Measurements from ENCODE around the gene UQCR11.
"Not testable (repeated sequence)": the region's sequence is repeated elsewhere in the genome, so short reads cannot be mapped to it uniquely, and the experiment has no call there.

The UQCR11 gene

DNA sequence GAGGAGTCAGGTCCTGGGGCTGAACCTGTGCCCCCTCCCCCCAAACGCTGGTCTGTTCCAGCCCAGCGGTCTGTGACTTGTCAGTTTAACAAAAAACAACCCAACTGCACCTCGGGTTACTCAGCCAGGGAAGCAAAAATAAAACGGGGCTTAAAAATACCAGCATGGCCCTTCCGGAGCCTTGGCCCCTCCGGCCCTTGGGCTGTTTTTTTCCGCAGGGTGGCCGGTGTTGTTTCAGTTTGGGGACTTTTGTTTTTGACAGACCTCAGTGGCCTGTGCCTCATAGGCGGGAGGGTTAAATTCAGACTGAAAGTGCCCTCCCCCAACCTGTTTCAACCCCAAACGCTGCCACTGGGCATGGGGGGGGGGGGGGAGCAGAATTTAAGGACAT lies 43.2 kb upstream of the UQCR11 start:
- no peak for DNase-seq (ENCODE audit: low read depth, low spot score)
- no peak overlapping the region for H3K27ac ChIP-seq (ENCODE audit: low read length)
- H3K27me3 ChIP-seq (ENCODE audit: control insufficient read depth, insufficient read depth, low read length), result no peaks in the 10 kb centered on the region
- WGBS (ENCODE audit: insufficient coverage, insufficient read length), result no CpG with 5 or more reads among the region's 10 CpGs
- no peaks in the 10 kb centered on the region for H3K9me3 ChIP-seq (ENCODE audit: control insufficient read depth, insufficient read depth, low read length)
- no peak overlapping the region for H3K4me3 ChIP-seq (ENCODE audit: low read length)
- H3K4me1 ChIP-seq (ENCODE audit: control insufficient read depth, insufficient read depth, low read length), result peaks cover 2% of the 10 kb centered on the region; the same call in 1 of the 2 replicates
- peaks cover 46% of the 10 kb centered on the region for H3K36me3 ChIP-seq (ENCODE audit: control insufficient read depth, insufficient read depth, low read length)

DNA sequence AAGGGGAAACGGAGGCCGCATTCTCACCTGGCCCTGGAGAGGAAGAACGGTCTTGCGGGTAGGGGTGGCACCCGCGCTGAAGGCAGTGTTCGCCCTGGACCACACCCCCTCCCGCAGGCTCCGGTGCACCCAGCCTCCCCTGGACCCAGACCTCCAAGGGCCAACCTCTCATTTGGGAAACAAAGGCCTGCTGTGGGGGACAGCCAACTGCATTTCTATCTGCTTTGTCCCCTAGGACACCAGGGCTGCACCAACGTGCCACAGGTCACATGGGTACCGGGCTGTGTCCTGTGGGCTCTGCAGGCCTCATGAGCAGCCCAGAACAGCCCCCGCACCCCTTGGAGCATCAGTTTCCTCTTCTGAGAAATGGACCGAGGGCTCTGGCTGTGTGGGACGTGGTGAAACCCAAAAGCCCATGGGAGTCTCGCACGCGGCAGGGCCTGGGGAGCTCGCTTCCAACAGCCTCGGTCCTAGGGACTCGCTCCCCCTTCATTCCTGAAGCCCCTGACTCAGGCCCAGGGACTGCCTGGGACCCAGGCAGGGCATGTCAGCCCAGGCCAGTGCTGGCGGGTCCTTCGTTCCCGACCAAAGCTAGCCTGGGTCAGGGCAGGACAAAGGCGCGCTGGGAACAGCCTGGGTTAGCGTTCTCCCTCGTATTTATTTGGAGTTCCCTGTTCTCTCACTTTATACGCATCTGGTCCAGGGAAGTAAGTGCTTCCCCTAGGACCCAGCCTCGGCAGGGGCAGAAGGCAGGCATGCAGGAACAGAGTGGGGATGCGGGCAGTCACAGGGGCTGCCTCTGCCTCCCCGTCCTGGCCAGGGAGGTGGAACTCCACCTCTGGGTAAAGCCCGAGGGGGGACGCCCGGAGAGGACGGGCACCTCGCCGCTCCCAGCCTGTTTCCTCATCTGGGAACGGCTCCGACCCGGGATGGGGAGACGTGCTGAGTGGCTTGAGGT lies 42.5 kb upstream of the UQCR11 start:
- no CpG with 5 or more reads among the region's 41 CpGs for WGBS (ENCODE audit: insufficient coverage, insufficient read length)
- Histone ChIP-seq H3K4me3 (ENCODE audit: low read length) (no peak overlapping the region), H3K4me1 (ENCODE audit: control insufficient read depth, insufficient read depth, low read length) (peaks cover 2% of the 10 kb centered on the region; the same call in 1 of the 2 replicates), H3K27me3 (ENCODE audit: control insufficient read depth, insufficient read depth, low read length) (no peaks in the 10 kb centered on the region), H3K9me3 (ENCODE audit: control insufficient read depth, insufficient read depth, low read length) (no peaks in the 10 kb centered on the region), H3K27ac (ENCODE audit: low read length) (no peak overlapping the region), H3K36me3 (ENCODE audit: control insufficient read depth, insufficient read depth, low read length) (peaks cover 47% of the 10 kb centered on the region)
- DNase-seq (ENCODE audit: low read depth, low spot score), result no peak

DNA sequence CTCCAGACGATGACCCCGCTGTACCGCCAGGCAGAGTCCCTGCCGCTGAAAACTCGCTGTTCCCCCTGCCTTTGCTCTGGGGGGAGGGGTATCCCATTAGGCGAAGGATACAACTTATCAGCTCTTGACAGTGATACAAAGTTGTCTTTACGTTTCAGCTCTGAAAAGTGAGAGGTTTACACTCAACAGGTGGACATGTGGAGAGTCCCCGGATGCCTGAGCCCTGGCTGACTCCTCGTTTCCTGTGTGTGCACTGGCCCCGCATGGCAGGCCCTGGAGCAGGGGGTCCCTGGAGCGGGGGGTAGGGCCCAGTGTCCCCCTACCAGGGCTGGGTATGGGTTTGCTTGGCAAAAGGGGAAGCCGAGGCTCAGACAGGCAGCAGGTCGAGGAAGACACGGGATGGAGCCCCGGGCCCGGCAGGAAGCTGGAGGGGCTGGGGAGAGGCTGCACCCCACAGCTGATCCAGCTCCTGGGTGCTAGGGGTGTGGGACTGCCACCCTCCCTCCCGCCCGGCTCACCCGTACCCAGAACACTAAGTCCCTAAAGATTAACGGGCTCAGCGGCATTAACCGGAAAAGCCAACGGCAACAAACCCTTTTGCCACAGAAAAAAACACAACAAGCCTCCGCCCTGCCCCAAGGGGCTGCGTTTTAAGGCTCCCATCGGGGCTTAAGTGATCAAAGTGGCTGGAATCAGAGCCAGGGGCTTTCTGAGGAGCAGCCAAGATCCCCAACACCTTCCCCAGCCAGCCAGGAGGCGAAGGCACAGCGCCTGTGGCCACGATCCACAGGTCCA lies 41.6 kb upstream of the UQCR11 start:
- peaks cover 55% of the 10 kb centered on the region for H3K36me3 ChIP-seq (ENCODE audit: control insufficient read depth, insufficient read depth, low read length)
- no peak for DNase-seq (ENCODE audit: low read depth, low spot score)
- no peaks in the 10 kb centered on the region for H3K9me3 ChIP-seq (ENCODE audit: control insufficient read depth, insufficient read depth, low read length)
- H3K27ac ChIP-seq (ENCODE audit: low read length), result no peak overlapping the region
- no CpG with 5 or more reads among the region's 29 CpGs for WGBS (ENCODE audit: insufficient coverage, insufficient read length)
- no peaks in the 10 kb centered on the region for H3K27me3 ChIP-seq (ENCODE audit: control insufficient read depth, insufficient read depth, low read length)
- peaks cover 2% of the 10 kb centered on the region; the same call in 1 of the 2 replicates for H3K4me1 ChIP-seq (ENCODE audit: control insufficient read depth, insufficient read depth, low read length)
- no peak overlapping the region for H3K4me3 ChIP-seq (ENCODE audit: low read length)

DNA sequence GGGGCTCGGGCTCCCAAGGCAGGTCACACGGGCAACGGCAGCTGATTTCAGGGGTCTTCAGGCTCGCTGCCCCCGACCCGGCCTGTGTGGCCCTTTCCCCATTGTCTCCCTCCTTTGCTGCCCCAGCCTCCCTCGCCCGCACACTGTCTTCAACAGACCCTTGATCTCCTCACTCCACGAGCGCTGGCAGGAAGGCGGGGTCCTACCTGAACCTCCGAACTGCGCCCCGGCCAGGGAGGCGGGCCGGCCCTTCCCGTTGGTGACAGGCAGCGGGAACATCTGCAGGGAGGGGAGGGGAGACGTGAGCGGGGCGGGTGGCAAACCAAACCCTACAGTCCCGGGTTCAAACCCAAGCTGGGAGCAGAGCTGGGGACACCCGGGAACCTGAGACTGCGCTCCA lies 40.9 kb upstream of the UQCR11 start:
- no CpG with 5 or more reads among the region's 24 CpGs for WGBS (ENCODE audit: insufficient coverage, insufficient read length)
- no peak overlapping the region for H3K4me3 ChIP-seq (ENCODE audit: low read length)

DNA sequence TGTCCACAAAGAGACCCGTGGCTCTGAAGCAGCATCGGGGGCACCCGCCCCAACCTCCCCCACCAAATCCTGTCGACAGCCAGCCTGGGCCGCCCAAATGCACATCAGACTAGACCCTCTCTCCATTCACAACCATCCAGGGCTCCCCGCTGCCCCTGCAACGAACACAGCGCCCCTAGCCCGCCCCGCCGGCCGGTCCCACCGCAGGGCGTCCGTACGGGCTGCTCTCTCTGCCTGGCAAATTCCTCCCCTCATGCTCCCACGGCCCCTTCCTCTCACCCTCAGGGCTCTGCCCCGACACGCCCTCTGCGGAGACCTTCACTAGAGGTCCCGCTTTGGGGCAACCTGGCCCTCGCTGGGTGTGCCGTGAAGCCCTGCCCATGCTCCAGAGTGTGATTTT lies 40.0 kb upstream of the UQCR11 start:
- Histone ChIP-seq H3K4me3 (ENCODE audit: low read length) (no peak overlapping the region), H3K9me3 (ENCODE audit: control insufficient read depth, insufficient read depth, low read length) (no peaks in the 10 kb centered on the region), H3K4me1 (ENCODE audit: control insufficient read depth, insufficient read depth, low read length) (peaks cover 2% of the 10 kb centered on the region; the same call in 1 of the 2 replicates), H3K27ac (ENCODE audit: low read length) (no peak overlapping the region), H3K27me3 (ENCODE audit: control insufficient read depth, insufficient read depth, low read length) (no peaks in the 10 kb centered on the region), H3K36me3 (ENCODE audit: control insufficient read depth, insufficient read depth, low read length) (peaks cover 57% of the 10 kb centered on the region)
- no CpG with 5 or more reads among the region's 23 CpGs for WGBS (ENCODE audit: insufficient coverage, insufficient read length)
- no peak for DNase-seq (ENCODE audit: low read depth, low spot score)

More for the DNA sequence above, 40.9 kb upstream of the UQCR11 start:
- Histone ChIP-seq H3K27me3 (ENCODE audit: control insufficient read depth, insufficient read depth, low read length) (no peaks in the 10 kb centered on the region), H3K9me3 (ENCODE audit: control insufficient read depth, insufficient read depth, low read length) (no peaks in the 10 kb centered on the region), H3K27ac (ENCODE audit: low read length) (no peak overlapping the region), H3K36me3 (ENCODE audit: control insufficient read depth, insufficient read depth, low read length) (peaks cover 57% of the 10 kb centered on the region), H3K4me1 (ENCODE audit: control insufficient read depth, insufficient read depth, low read length) (peaks cover 2% of the 10 kb centered on the region; the same call in 1 of the 2 replicates)
- no peak for DNase-seq (ENCODE audit: low read depth, low spot score)

DNA sequence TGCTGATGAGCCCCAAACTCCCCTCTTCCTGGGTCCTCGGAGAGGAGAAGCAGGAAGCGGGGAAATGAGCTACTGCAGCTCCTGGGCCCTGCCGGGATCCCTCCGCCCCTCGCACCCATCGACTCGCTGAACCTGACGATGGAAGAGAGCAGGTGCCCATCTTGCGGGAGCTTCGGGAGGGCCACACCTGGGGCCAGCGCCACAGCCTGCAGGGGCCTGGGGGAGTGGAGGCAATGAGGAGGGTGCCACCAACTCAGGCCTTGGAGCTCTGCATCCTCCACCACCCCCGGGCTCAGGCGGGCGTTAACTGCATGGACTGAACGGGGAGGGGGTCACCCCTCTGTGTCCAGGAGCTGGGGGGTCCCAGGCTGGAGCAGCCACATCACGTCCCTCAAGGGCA lies 38.8 kb upstream of the UQCR11 start:
- no peaks in the 10 kb centered on the region for H3K9me3 ChIP-seq (ENCODE audit: control insufficient read depth, insufficient read depth, low read length)
- DNase-seq (ENCODE audit: low read depth, low spot score), result no peak
- H3K27me3 ChIP-seq (ENCODE audit: control insufficient read depth, insufficient read depth, low read length), result no peaks in the 10 kb centered on the region
- H3K27ac ChIP-seq (ENCODE audit: low read length), result no peak overlapping the region
- H3K4me3 ChIP-seq (ENCODE audit: low read length), result no peak overlapping the region
- WGBS (ENCODE audit: insufficient coverage, insufficient read length), result no CpG with 5 or more reads among the region's 16 CpGs
- H3K4me1 ChIP-seq (ENCODE audit: control insufficient read depth, insufficient read depth, low read length), result no peaks in the 10 kb centered on the region; the same call in 1 of the 2 replicates
- peaks cover 53% of the 10 kb centered on the region for H3K36me3 ChIP-seq (ENCODE audit: control insufficient read depth, insufficient read depth, low read length)

DNA sequence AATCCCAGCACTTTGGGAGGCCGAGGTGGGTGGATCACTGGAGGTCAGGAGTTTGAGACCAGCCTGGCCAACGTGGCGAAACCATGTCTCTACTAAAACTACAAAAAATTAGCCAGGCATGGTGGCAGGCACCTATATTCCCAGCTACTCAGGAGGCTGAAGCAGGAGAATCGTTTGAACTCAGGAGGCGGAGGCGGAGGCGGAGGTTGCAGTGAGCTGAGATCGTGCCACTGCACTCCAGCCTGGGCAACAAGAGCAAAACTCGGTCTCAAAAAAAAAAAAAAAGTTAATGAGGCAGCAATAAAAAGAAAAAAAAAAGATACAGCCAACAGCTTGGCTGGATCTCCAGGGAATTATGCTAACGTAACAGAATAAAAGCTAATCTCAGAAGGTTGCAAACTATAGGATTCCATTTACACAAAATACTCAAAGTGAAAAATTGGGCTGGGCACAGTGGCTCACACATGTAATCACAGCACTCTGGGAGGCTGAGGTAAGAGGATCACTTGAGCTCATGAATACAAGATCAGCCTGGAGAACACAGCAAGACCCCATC lies 35.7 kb upstream of the UQCR11 start:
- DNase-seq (ENCODE audit: low read depth, low spot score); H3K4me1 ChIP-seq (ENCODE audit: control insufficient read depth, insufficient read depth, low read length); H3K27ac ChIP-seq (ENCODE audit: low read length): not testable (repeated sequence)

DNA sequence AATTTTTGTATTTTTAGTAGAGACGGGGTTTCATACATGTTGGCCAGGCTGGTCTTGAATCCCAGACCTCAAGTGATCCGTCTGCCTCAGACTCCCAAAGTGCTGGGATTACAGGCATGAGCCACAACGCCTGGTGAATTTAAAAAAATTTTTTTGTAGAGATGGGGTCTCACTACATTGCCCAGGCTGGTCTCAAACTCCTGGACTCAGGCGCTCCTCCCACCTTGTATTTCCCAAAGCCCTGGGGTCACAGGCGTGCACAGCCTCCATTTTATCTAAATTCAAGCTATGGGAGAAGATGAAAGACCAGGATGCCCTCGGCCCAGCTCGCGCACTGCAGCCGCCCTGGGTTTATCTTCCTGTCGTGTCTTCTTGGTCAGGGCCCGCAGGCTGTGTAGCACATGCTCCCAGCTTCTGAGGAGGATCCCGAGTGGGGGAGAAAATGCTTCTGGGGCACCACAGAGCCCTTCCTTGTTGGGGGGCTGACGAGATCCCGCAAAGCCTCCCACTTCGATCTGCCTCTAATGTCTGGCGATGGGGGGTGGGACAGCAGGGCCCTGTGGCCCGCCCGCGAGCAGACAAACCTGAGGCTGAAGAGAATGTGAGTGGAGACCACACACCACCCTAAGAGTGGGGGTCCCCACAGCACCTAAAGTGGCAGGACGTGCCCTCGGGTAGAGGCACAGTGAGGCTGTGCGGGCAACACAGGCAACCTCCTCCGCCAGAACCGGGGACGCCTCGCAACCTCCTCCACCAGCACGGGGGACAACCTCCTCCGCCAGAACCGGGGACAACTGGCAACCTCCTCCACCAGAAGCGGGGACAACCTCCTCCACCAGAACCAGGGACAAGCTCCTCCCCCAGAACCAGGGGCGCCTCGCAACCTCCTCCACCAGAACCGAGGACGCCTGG lies 31.3 kb upstream of the UQCR11 start:
- H3K27ac ChIP-seq (ENCODE audit: low read length), result no peak overlapping the region
- no peak for DNase-seq (ENCODE audit: low read depth, low spot score)
- no peaks in the 10 kb centered on the region for H3K27me3 ChIP-seq (ENCODE audit: control insufficient read depth, insufficient read depth, low read length)
- WGBS (ENCODE audit: insufficient coverage, insufficient read length), result no CpG with 5 or more reads among the region's 34 CpGs
- H3K9me3 ChIP-seq (ENCODE audit: control insufficient read depth, insufficient read depth, low read length), result no peaks in the 10 kb centered on the region
- no peak overlapping the region for H3K4me3 ChIP-seq (ENCODE audit: low read length)
- H3K36me3 ChIP-seq (ENCODE audit: control insufficient read depth, insufficient read depth, low read length), result peaks cover 26% of the 10 kb centered on the region
- H3K4me1 ChIP-seq (ENCODE audit: control insufficient read depth, insufficient read depth, low read length), result no peaks in the 10 kb centered on the region

More for the DNA sequence above, 35.7 kb upstream of the UQCR11 start:
- no CpG with 5 or more reads among the region's 10 CpGs for WGBS (ENCODE audit: insufficient coverage, insufficient read length)
- peaks cover 42% of the 10 kb centered on the region for H3K36me3 ChIP-seq (ENCODE audit: control insufficient read depth, insufficient read depth, low read length)
- not testable (repeated sequence) for H3K4me3 ChIP-seq (ENCODE audit: low read length); H3K27me3 ChIP-seq (ENCODE audit: control insufficient read depth, insufficient read depth, low read length); H3K9me3 ChIP-seq (ENCODE audit: control insufficient read depth, insufficient read depth, low read length)

DNA sequence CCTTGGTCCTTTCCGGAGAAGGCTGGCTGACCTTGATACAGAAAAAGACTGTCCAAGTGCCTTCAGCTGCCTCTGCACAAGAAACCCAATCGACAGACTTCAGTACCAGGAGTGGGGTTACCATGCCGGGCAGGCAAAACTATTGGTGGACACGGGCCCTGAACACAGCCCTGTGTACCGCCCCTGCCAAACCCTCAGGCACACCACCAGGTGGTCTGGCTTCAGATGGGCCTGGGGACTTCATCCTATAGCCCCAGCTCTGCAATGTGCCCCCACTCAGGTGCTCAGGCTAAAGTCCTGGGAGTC lies 29.6 kb upstream of the UQCR11 start:
- no CpG with 5 or more reads among the region's 5 CpGs for WGBS (ENCODE audit: insufficient coverage, insufficient read length)
- Histone ChIP-seq H3K27me3 (ENCODE audit: control insufficient read depth, insufficient read depth, low read length) (no peaks in the 10 kb centered on the region), H3K4me3 (ENCODE audit: low read length) (no peak overlapping the region), H3K4me1 (ENCODE audit: control insufficient read depth, insufficient read depth, low read length) (no peaks in the 10 kb centered on the region), H3K36me3 (ENCODE audit: control insufficient read depth, insufficient read depth, low read length) (peaks cover 29% of the 10 kb centered on the region), H3K9me3 (ENCODE audit: control insufficient read depth, insufficient read depth, low read length) (no peaks in the 10 kb centered on the region), H3K27ac (ENCODE audit: low read length) (no peak overlapping the region)
- DNase-seq (ENCODE audit: low read depth, low spot score), result no peak
